ENCODE results near the gene CNTNAP2. TPM values are rescaled to one million over a fixed set of nuclear protein-coding genes. Genes with fewer than 3 reads are reported as not detected.

Gene CNTNAP2
- total and polyA plus RNA-seq, 4 donors, result 0.14 to 2.3 (median 1.1) TPM

DNA sequence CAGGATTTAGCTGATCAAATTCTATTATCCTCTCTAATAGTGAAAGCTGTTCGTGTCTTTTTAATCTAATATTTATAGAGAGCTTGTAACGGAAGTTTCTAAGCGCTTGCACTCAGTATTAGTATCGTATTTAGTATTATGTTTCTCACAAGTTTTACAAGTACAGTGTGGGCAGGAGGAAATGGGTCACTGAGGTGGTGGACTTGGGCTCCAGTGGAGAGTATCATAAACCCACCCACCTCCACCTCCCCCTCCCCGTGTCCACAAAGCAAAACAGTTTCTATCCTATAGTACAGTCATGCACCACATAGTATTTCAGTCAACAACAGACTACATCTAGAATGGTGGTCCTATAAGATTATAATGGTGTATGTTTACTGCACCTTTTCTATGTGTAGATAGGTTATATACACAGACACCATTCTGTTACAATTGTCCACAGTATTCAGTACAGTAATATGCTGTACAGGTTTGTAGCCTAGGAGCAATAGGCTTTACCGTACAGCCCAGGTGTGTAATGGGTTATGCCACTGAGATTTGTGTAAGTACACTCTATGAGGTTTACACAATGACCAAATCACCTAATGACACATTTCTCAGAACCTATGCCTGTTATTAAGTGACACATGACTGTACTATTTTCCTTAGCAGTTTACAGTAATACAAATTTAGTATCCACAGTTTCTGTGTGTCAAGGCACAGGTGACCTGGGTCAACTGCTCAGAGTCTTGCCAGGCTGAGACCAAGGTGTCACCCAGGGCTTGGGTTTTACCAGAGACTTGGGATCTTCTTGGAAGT is 1452.7 kb downstream of the CNTNAP2 start:
- Histone ChIP-seq H3K9me3 (ENCODE audit: control insufficient read depth in 4 of 4, low read length in 3 of 4) (no peaks in the 10 kb centered on the region), H3K27ac (ENCODE audit: low read depth in 1 of 2, low read length in 2 of 2) (no peak overlapping the region), H3K27me3 (ENCODE audit: control insufficient read depth in 4 of 4, insufficient read depth in 4 of 4, low read length in 3 of 4) (no peaks in the 10 kb centered on the region), H3K9ac (ENCODE audit: low read depth in 1 of 2, low read length in 2 of 2) (no peak overlapping the region), H3K4me1 (ENCODE audit: control insufficient read depth in 4 of 4, insufficient read depth in 4 of 4, low read length in 3 of 4) (no peaks in the 10 kb centered on the region), H3K36me3 (ENCODE audit: control insufficient read depth in 4 of 4, insufficient read depth in 3 of 4, low read depth in 1 of 4, low read length in 3 of 4) (no peaks in the 10 kb centered on the region), H3K4me3 (ENCODE audit: low read depth in 1 of 3, low read length in 3 of 3) (no peak overlapping the region)
- 71% methylated on average over 6 of the region's 6 CpGs for WGBS
- no peak for TF ChIP-seq RXRA (IDR thresholded peaks at IDR 0.05)
- no peak for TF ChIP-seq YY1 (IDR thresholded peaks at IDR 0.05)
- TF ChIP-seq RAD21 (IDR thresholded peaks at IDR 0.05), result no peak
- TF ChIP-seq, protein P1, sequence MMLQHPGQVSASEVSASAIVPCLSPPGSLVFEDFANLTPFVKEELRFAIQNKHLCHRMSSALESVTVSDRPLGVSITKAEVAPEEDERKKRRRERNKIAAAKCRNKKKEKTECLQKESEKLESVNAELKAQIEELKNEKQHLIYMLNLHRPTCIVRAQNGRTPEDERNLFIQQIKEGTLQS (IDR thresholded peaks at IDR 0.05), result no peak
- TF ChIP-seq, protein P2, sequence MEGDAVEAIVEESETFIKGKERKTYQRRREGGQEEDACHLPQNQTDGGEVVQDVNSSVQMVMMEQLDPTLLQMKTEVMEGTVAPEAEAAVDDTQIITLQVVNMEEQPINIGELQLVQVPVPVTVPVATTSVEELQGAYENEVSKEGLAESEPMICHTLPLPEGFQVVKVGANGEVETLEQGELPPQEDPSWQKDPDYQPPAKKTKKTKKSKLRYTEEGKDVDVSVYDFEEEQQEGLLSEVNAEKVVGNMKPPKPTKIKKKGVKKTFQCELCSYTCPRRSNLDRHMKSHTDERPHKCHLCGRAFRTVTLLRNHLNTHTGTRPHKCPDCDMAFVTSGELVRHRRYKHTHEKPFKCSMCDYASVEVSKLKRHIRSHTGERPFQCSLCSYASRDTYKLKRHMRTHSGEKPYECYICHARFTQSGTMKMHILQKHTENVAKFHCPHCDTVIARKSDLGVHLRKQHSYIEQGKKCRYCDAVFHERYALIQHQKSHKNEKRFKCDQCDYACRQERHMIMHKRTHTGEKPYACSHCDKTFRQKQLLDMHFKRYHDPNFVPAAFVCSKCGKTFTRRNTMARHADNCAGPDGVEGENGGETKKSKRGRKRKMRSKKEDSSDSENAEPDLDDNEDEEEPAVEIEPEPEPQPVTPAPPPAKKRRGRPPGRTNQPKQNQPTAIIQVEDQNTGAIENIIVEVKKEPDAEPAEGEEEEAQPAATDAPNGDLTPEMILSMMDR (IDR thresholded peaks at IDR 0.05; ENCODE audit: low read depth, low read length, missing input control), result no peak
- no peak for TF ChIP-seq GABPA (IDR thresholded peaks at IDR 0.05 in 1 of 2, conservative IDR thresholded peaks at IDR 0.05 in 1 of 2)
- TF ChIP-seq, protein P3, sequence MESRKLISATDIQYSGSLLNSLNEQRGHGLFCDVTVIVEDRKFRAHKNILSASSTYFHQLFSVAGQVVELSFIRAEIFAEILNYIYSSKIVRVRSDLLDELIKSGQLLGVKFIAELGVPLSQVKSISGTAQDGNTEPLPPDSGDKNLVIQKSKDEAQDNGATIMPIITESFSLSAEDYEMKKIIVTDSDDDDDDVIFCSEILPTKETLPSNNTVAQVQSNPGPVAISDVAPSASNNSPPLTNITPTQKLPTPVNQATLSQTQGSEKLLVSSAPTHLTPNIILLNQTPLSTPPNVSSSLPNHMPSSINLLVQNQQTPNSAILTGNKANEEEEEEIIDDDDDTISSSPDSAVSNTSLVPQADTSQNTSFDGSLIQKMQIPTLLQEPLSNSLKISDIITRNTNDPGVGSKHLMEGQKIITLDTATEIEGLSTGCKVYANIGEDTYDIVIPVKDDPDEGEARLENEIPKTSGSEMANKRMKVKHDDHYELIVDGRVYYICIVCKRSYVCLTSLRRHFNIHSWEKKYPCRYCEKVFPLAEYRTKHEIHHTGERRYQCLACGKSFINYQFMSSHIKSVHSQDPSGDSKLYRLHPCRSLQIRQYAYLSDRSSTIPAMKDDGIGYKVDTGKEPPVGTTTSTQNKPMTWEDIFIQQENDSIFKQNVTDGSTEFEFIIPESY (IDR thresholded peaks at IDR 0.05), result no peak
- no peak for TF ChIP-seq HNF4G (IDR thresholded peaks at IDR 0.05)
- TF ChIP-seq, protein P4, sequence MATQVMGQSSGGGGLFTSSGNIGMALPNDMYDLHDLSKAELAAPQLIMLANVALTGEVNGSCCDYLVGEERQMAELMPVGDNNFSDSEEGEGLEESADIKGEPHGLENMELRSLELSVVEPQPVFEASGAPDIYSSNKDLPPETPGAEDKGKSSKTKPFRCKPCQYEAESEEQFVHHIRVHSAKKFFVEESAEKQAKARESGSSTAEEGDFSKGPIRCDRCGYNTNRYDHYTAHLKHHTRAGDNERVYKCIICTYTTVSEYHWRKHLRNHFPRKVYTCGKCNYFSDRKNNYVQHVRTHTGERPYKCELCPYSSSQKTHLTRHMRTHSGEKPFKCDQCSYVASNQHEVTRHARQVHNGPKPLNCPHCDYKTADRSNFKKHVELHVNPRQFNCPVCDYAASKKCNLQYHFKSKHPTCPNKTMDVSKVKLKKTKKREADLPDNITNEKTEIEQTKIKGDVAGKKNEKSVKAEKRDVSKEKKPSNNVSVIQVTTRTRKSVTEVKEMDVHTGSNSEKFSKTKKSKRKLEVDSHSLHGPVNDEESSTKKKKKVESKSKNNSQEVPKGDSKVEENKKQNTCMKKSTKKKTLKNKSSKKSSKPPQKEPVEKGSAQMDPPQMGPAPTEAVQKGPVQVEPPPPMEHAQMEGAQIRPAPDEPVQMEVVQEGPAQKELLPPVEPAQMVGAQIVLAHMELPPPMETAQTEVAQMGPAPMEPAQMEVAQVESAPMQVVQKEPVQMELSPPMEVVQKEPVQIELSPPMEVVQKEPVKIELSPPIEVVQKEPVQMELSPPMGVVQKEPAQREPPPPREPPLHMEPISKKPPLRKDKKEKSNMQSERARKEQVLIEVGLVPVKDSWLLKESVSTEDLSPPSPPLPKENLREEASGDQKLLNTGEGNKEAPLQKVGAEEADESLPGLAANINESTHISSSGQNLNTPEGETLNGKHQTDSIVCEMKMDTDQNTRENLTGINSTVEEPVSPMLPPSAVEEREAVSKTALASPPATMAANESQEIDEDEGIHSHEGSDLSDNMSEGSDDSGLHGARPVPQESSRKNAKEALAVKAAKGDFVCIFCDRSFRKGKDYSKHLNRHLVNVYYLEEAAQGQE (IDR thresholded peaks at IDR 0.05), result no peak
- TF ChIP-seq EGR1 (IDR thresholded peaks at IDR 0.05; ENCODE audit: low read depth in 2 of 2), result no peak
- TF ChIP-seq HNF4A (conservative IDR thresholded peaks at IDR 0.05), result no peak
- TF ChIP-seq FOXA1 (IDR thresholded peaks at IDR 0.05), result no peak
- TF ChIP-seq SP1 (IDR thresholded peaks at IDR 0.05), result no peak
- no peak for TF ChIP-seq JUND (IDR thresholded peaks at IDR 0.05)
- TF ChIP-seq NR2F2 (IDR thresholded peaks at IDR 0.05), result no peak
- TF ChIP-seq TAF1 (conservative IDR thresholded peaks at IDR 0.05), result no peak
- no peak for TF ChIP-seq FOXA2 (IDR thresholded peaks at IDR 0.05)
- TF ChIP-seq, protein P5, sequence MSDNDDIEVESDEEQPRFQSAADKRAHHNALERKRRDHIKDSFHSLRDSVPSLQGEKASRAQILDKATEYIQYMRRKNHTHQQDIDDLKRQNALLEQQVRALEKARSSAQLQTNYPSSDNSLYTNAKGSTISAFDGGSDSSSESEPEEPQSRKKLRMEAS (IDR thresholded peaks at IDR 0.05), result no peak
- no peak for DNase-seq (ENCODE audit: low spot score)
